HG03565 (cell line): ENCODE results near the gene CLDN24.
"Not testable (repeated sequence)": the region's sequence is repeated elsewhere in the genome, so short reads cannot be mapped to it uniquely, and the experiment has no call there.

ENCODE experiments used
- ATAC-seq: cut with Tn5 transposase; IDR thresholded peaks from one replicate; pipeline ENCODE4 v1.9.1; 2021; ENCODE audit warnings: mild to moderate bottlenecking, moderate library complexity; ENCODE audit not compliant: unreplicated experiment

CLDN24 gene

GRCh38 chr4:183347566-183347965 lies 25.3 kb upstream of the CLDN24 start:
- no peak for ATAC-seq

GRCh38 chr4:183347146-183347545 lies 24.9 kb upstream of the CLDN24 start:
- ATAC-seq: no peak

- no peak for ATAC-seq
Observed at GRCh38 chr4:183345261-183345660, 23.0 kb upstream of the CLDN24 start.

GRCh38 chr4:183344523-183345255 lies 22.5 kb upstream of the CLDN24 start:
- no peak for ATAC-seq

- no peak for ATAC-seq
Observed at GRCh38 chr4:183343730-183344129, 21.5 kb upstream of the CLDN24 start.

- ATAC-seq: no peak
Observed at GRCh38 chr4:183342541-183343533, 20.6 kb upstream of the CLDN24 start.

GRCh38 chr4:183337833-183338232 lies 15.6 kb upstream of the CLDN24 start:
- no peak for ATAC-seq

- no peak for ATAC-seq
Observed at GRCh38 chr4:183337349-183337748, 15.1 kb upstream of the CLDN24 start.

- ATAC-seq: no peak
Observed at GRCh38 chr4:183335369-183335940, 13.2 kb upstream of the CLDN24 start.

- no peak for ATAC-seq
Observed at GRCh38 chr4:183333983-183334382, 11.8 kb upstream of the CLDN24 start.

- ATAC-seq: no peak
Observed at GRCh38 chr4:183333202-183333601, 11.0 kb upstream of the CLDN24 start.

- ATAC-seq: no peak
Observed at GRCh38 chr4:183332447-183332846, 10.2 kb upstream of the CLDN24 start.

- no peak for ATAC-seq
Observed at GRCh38 chr4:183330841-183331240, 8.6 kb upstream of the CLDN24 start.

GRCh38 chr4:183329954-183330742 lies 7.9 kb upstream of the CLDN24 start:
- ATAC-seq: no peak

GRCh38 chr4:183329244-183329643 lies 7.0 kb upstream of the CLDN24 start:
- ATAC-seq: no peak

- ATAC-seq: no peak
Observed at GRCh38 chr4:183328832-183329231, 6.6 kb upstream of the CLDN24 start.

GRCh38 chr4:183327827-183328226 lies 5.6 kb upstream of the CLDN24 start:
- no peak for ATAC-seq

- no peak for ATAC-seq
Observed at GRCh38 chr4:183326853-183327252, 4.6 kb upstream of the CLDN24 start.

GRCh38 chr4:183326387-183326786 lies 4.2 kb upstream of the CLDN24 start:
- not testable (repeated sequence) for ATAC-seq

GRCh38 chr4:183324619-183325018 lies 2.4 kb upstream of the CLDN24 start:
- ATAC-seq: no peak

GRCh38 chr4:183324056-183324455 lies 1.8 kb upstream of the CLDN24 start:
- not testable (repeated sequence) for ATAC-seq
